HT1080 (cell line): ENCODE data around the gene MPV17. TPM values are rescaled to one million over a fixed set of nuclear protein-coding genes. Genes with fewer than 3 reads are reported as not detected.
"Not testable (repeated sequence)": the region's sequence is repeated elsewhere in the genome, so short reads cannot be mapped to it uniquely, and the experiment has no call there.

Experiments used
- DNase-seq: peaks from one replicate; pipeline ENCODE4 v3.0.0-alpha.2; 2015; ENCODE audit warnings: low read depth
- polyA plus RNA-seq, 2 experiments: library from polyadenylated mRNA; depleted of rRNA; stranded (reverse); fragments of >200 nt; gene quantifications; 2 replicates each; pipeline ENCODE4 v1.2.3, GENCODE V29; 2015
- total RNA-seq: library from RNA; depleted of rRNA; stranded (reverse); fragments of >200 nt; shearing (Covaris generic); gene quantifications from 2 replicates; pipeline ENCODE4 v1.2.3, GENCODE V29; 2014; rRNA removed

The MPV17 gene
- 80.7 and 81.5 TPM in 2 replicates for total RNA-seq
- 98.8 and 105 TPM in 2 replicates for polyA plus RNA-seq (2015; cell fraction: cytosol; rRNA removed)
- polyA plus RNA-seq (2015; cell fraction: nucleus; rRNA removed), result 199 and 222 TPM in 2 replicates

- peak; percentile 90 for DNase-seq
These were observed at the start of gene MPV17 for GRCh38 chr2:27322766-27323595. TSS of gene MPV17 (minus strand) at chr2:27323097. CDS start at chr2:27322517, 580 bp downstream.

- peak; percentile 39 for DNase-seq
These were observed 48.1 kb upstream of the MPV17 start for GRCh38 chr2:27370816-27371620.

GRCh38 chr2:27370026-27370815, 47.3 kb upstream of the MPV17 start, which contains the start of the genes EIF2B4 and SNX17:
TSS of gene EIF2B4 (minus strand) at chr2:27370338. CDS start at chr2:27370314, 24 bp downstream.
TSS of gene SNX17 (plus strand) at chr2:27370616. CDS start at chr2:27370744, 128 bp downstream.
- peak; percentile 99 for DNase-seq

- no peak for DNase-seq
These were observed 46.7 kb upstream of the MPV17 start for GRCh38 chr2:27369471-27370025.

GRCh38 chr2:27363933-27364332, 41.0 kb upstream of the MPV17 start:
- DNase-seq, result no peak

- no peak for DNase-seq
These were observed 40.0 kb upstream of the MPV17 start for GRCh38 chr2:27362678-27363420.

GRCh38 chr2:27356382-27357181, 33.7 kb upstream of the MPV17 start, which contains the start of gene GTF3C2:
TSS of gene GTF3C2 (minus strand) at chr2:27356764. CDS start at chr2:27343554, 13,210 bp downstream.
- peak; percentile 98 for DNase-seq

- peak; percentile 60 for DNase-seq
These were observed 33.1 kb upstream of the MPV17 start for GRCh38 chr2:27356056-27356381.

GRCh38 chr2:27354597-27354927, 31.7 kb upstream of the MPV17 start:
- no peak for DNase-seq

GRCh38 chr2:27353762-27354596, 31.1 kb upstream of the MPV17 start:
- DNase-seq, result no peak

GRCh38 chr2:27353386-27353761, 30.5 kb upstream of the MPV17 start:
- not testable (repeated sequence) for DNase-seq

GRCh38 chr2:27351802-27352598, 29.1 kb upstream of the MPV17 start:
- DNase-seq, result no peak

GRCh38 chr2:27350106-27350693, 27.3 kb upstream of the MPV17 start:
- no peak for DNase-seq

- DNase-seq, result no peak
These were observed 24.7 kb upstream of the MPV17 start for GRCh38 chr2:27347641-27348040.

- DNase-seq, result no peak
These were observed 13.3 kb upstream of the MPV17 start for GRCh38 chr2:27336173-27336572.

GRCh38 chr2:27335311-27335710, 12.4 kb upstream of the MPV17 start:
- no peak for DNase-seq

GRCh38 chr2:27324720-27325119, 1.8 kb upstream of the MPV17 start:
- no peak for DNase-seq
